Activated naive CD4-positive, alpha-beta T cell treated with anti-CD3 and anti-CD28 coated beads for 36 hours (primary cell): ENCODE results near the gene HIPK2. TPM values are rescaled to one million over a fixed set of nuclear protein-coding genes. Genes with fewer than 3 reads are reported as not detected.
A peak's percentile ranks its signal among the peaks of the same experiment; 100 is the strongest.

Source experiments
- CTCF ChIA-PET: fragments of 350-600 bp; sonication (Branson Sonifier 250); formaldehyde crosslinking; loops from one replicate; lab custom pipeline; 2021; ENCODE audit warnings: antibody characterized with exemption; lab: Charles Lee
- DNase-seq: peaks from one replicate; pipeline ENCODE4 v3.0.0-alpha.2; 2020
- H3K27ac Mint-ChIP-seq: one replicate; pipeline ENCODE4 v1.8.0; 2021; ENCODE audit warnings: mild to moderate bottlenecking, mixed read lengths
- H3K27me3 Mint-ChIP-seq: one replicate; pipeline ENCODE4 v1.8.0; 2021; ENCODE audit warnings: low read depth, mixed read lengths
- H3K36me3 Mint-ChIP-seq: one replicate; pipeline ENCODE4 v1.8.0; 2021; ENCODE audit warnings: low read depth, mixed read lengths
- H3K4me1 Mint-ChIP-seq: one replicate; pipeline ENCODE4 v1.8.0; 2021; ENCODE audit warnings: low read depth, mixed read lengths
- H3K4me3 Mint-ChIP-seq: one replicate; pipeline ENCODE4 v1.8.0; 2021; ENCODE audit warnings: mild to moderate bottlenecking, moderate library complexity, mixed read lengths
- H3K9me3 Mint-ChIP-seq: one replicate; pipeline ENCODE4 v1.8.0; 2021; ENCODE audit warnings: mixed read lengths
- intact Hi-C: fragments of 100-400 bp; cut with micrococcal nuclease; formaldehyde crosslinking; loops from one replicate; pipeline ENCODE4 v1.15.1; 2023
- total RNA-seq, 2 experiments: library from RNA; stranded (reverse); gene quantifications; one replicate each; pipeline ENCODE4 v1.2.3, GENCODE V29; 2021

Gene HIPK2
- total RNA-seq, 2 experiments from 2014 or later = 16.8 to 17.3 TPM

- CTCF ChIA-PET = no interaction called here
- peaks cover 8% of the 10 kb centered on the region for H3K4me1 Mint-ChIP-seq
- peaks cover 33% of the 10 kb centered on the region for H3K27me3 Mint-ChIP-seq
- no peaks in the 10 kb centered on the region for H3K9me3 Mint-ChIP-seq
- no peak within 1 kb of the TSS for H3K4me3 Mint-ChIP-seq
- DNase-seq = peak; percentile 8
- intact Hi-C loops = no loop called here
- H3K36me3 Mint-ChIP-seq = no peaks in the 10 kb centered on the region
- no peak within 1 kb of the TSS for H3K27ac Mint-ChIP-seq
Measured at GRCh38 chr7:139523199-139523941, 254.4 kb downstream of the HIPK2 start, which contains the start of gene CLEC2L. Gene CLEC2L, plus strand, starts transcription at chr7:139523685. Its CDS starts 243 bp downstream, at chr7:139523928.

- no peaks in the 10 kb centered on the region for H3K9me3 Mint-ChIP-seq
- H3K4me3 Mint-ChIP-seq = no peak overlapping the region
- no peak for DNase-seq
- H3K27ac Mint-ChIP-seq = no peak overlapping the region
- peaks cover 8% of the 10 kb centered on the region for H3K4me1 Mint-ChIP-seq
- CTCF ChIA-PET = no interaction called here
- peaks cover 33% of the 10 kb centered on the region for H3K27me3 Mint-ChIP-seq
- intact Hi-C loops = no loop called here
- no peaks in the 10 kb centered on the region for H3K36me3 Mint-ChIP-seq
Measured at GRCh38 chr7:139522830-139523198, 255.0 kb downstream of the HIPK2 start.

GRCh38 chr7:139521439-139521838 is 256.4 kb downstream of the HIPK2 start:
- DNase-seq = no peak
- H3K4me3 Mint-ChIP-seq = no peak overlapping the region
- intact Hi-C loops = no loop called here
- CTCF ChIA-PET = interaction anchor here (0.6 kb wide), 1 partner anchor 69 kb away, joined by 3 read pairs; no protein-coding TSS in a partner anchor
- peaks cover 33% of the 10 kb centered on the region for H3K27me3 Mint-ChIP-seq
- H3K9me3 Mint-ChIP-seq = no peaks in the 10 kb centered on the region
- H3K27ac Mint-ChIP-seq = no peak overlapping the region
- peaks cover 3% of the 10 kb centered on the region for H3K4me1 Mint-ChIP-seq
- H3K36me3 Mint-ChIP-seq = no peaks in the 10 kb centered on the region

- H3K27me3 Mint-ChIP-seq = no peaks in the 10 kb centered on the region
- no peaks in the 10 kb centered on the region for H3K9me3 Mint-ChIP-seq
- no peak overlapping the region for H3K27ac Mint-ChIP-seq
- H3K4me3 Mint-ChIP-seq = no peak overlapping the region
- no peaks in the 10 kb centered on the region for H3K36me3 Mint-ChIP-seq
- H3K4me1 Mint-ChIP-seq = no peaks in the 10 kb centered on the region
- intact Hi-C loops = no loop called here
- CTCF ChIA-PET = no interaction called here
- no peak for DNase-seq
Measured at GRCh38 chr7:139515266-139515665, 262.5 kb downstream of the HIPK2 start.

Other genes with a start within 250 kb of the HIPK2 start
- 1 to 10 TPM in 1 of 2 experiments, under 1 TPM in 1; 0.83 to 1.1 TPM for gene TBXAS1, start 51.3 kb upstream of the HIPK2 start, total RNA-seq